Measurements from ENCODE around the gene ALKBH1.
A peak's percentile ranks its signal among the peaks of the same experiment; 100 is the strongest.
"Not testable (repeated sequence)": the region's sequence is repeated elsewhere in the genome, so short reads cannot be mapped to it uniquely, and the experiment has no call there.

Gene ALKBH1

DNA sequence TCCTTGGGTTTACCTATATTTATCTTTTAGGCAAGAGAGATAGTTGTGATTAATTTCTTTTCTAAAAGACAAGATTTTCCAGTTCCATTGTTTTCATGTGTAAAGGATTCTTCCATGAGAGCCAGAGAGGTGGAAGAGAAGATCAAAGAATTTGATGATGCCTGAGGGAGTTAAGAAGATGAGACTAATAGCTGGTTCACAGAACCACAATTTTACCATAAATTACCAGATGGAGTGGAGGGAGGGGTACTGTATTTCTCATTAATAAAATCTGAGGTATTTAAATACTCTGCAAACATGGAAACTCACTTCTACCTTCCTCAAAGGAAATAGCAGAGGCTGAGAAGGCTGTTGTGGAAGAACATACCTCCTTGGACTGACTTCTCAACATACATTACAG, 34.6 kb downstream of the ALKBH1 start:
- no peak for DNase-seq (ENCODE audit: low read depth)

DNA sequence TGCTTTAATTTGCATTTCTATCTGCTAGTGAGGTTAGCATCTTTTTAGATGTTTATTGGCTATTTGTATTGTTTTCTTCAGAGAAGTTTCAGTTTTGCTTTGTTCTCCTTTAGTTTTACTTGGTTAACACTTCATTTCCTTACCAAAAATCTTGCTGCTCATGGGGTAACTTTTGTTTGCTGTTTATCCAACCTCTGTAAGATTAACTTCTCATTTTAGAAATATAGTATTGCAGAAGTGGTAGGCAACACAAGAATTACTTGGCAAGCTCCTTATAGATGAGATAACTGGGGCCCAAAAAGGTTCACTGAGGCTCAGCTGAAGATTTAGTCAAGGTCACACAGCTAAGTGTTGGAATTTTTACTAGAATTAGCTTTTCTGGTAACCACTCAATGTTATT, 40.5 kb downstream of the ALKBH1 start:
- DNase-seq (ENCODE audit: low read depth): no peak

DNA sequence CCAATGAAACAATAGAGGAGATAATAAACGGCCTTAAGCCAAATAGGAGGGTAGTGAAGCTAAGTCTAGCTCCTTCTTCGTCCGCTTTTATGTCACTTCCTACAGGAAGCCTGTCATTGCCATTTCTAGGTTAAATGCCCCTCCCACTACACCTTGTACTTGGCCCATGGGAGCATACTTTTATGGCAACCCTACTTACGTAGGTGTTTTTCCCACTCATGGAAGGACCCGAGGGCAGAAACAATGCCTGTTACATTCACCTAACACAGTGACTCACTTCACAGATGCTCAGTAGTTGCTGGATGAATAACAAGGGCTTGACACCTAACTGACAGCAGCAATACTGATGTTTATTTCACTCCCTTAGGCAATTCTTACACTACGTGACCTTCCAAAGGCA, 44.5 kb downstream of the ALKBH1 start:
- DNase-seq (ENCODE audit: low read depth): peak; percentile 44

DNA sequence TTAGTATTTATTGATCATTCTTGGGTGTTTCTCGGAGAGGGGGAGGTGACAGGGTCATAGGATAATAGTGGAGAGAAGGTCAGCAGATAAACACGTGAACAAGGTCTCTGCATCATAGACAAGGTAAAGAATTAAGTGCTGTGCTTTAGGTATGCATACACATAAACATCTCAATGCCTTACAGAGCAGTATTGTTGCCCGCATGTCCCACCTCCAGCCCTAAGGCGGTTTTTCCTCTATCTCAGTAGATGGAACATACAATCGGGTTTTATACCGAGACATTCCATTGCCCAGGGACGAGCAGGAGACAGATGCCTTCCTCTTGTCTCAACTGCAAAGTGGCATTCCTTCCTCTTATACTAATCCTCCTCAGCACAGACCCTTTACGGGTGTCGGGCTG, 46.3 kb downstream of the ALKBH1 start:
- DNase-seq (ENCODE audit: low read depth): not testable (repeated sequence)

DNA sequence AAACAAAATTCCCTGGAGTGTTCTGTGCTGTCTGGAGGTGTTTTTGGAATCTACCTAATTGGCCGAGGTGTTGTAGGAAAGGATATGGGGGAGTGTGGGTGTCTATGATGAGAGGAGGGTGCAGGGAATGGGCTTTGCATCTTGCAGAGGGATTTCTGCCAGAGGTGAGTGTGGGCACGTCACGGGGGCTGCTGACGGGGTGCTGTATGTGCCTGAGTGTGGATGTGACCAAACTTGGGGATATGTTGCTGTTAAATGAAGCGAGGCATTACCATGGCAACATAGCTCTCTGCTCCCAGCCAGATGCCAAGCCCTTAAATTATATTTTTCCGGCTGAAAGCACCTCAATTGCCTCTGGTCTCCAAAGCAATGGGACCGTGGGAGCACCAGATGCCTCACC, 47.1 kb downstream of the ALKBH1 start:
- no peak for DNase-seq (ENCODE audit: low read depth)

DNA sequence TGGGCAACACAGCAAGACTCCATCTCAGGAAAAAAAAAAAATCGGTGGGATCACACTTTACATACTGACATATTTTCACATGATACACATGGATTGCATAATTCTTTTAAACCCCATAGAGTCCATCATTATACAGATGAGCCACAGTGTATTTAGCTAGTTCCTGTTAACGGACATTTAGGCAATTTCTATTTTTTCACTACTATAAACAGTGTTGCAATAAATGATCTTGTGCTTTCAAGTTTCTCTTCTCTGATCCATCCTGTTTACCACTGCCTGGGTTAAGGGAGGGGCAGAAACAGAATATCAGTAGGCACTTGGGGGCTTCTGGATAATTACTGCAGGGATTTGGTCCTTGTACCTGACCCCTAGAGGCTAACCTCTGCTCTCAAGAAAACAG, 48.0 kb downstream of the ALKBH1 start:
- DNase-seq (ENCODE audit: low read depth): no peak

DNA sequence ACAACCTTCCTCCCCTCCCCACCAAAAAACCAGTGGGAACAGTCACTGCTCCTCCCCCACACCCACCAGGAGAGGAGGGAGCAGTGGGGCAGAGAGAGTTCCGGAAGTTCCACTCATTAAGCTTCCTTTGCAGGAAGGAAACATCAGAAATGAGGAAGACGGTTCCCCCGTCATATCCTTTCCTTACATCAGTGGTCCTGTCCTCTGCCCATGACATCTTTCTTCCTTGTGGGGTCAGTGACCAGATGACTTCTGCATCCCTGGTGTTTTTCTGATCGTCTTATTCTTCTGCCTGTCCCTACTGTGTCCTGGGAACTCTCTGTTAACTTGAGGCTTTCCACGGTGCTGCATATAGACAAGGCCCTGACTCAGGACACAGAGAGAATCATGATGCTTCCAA, 50.5 kb downstream of the ALKBH1 start:
- DNase-seq (ENCODE audit: low read depth): no peak

DNA sequence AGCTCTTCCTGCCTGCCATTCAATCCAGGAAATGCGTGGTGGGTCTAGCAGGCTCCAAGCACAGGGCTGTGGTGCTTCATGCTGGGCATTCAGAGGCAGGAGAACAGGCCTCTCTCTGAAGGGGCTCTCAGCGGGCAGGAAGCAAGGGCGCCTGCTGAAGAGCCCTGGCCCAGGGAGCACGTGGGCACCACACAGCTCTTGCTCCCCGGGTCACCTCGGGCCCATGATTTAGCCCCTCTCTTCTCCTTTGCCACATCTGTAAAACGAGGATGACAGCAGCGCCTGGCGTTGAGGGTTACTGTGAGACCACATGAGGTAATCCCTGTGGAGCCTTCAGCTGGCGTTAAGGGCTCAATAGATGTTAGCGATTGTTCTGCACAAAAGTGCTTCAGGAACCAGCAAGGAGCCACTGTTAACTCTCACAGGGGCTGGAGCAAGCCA, 53.8 kb downstream of the ALKBH1 start:
- no peak for DNase-seq (ENCODE audit: low read depth)

DNA sequence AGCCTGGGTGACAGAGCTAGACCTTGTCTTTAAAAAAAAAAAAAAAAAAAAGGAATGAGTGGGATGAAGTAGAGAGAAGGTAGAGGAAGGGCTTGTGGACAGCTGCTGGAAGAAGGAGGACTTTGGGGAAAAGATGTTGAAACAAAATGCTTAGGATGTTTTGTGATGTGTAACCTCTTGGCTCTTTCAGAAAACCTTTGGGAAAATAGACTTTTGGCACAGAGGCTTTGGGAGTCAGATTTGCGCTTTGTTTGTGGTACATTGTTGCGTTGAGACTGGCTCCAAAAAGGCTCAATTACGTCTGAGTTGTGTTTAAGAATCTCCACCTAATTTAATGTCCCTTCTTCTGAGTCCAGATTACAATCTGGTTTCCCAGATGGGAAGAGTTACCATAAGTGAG, 58.5 kb downstream of the ALKBH1 start:
- DNase-seq (ENCODE audit: low read depth): peak; percentile 59

DNA sequence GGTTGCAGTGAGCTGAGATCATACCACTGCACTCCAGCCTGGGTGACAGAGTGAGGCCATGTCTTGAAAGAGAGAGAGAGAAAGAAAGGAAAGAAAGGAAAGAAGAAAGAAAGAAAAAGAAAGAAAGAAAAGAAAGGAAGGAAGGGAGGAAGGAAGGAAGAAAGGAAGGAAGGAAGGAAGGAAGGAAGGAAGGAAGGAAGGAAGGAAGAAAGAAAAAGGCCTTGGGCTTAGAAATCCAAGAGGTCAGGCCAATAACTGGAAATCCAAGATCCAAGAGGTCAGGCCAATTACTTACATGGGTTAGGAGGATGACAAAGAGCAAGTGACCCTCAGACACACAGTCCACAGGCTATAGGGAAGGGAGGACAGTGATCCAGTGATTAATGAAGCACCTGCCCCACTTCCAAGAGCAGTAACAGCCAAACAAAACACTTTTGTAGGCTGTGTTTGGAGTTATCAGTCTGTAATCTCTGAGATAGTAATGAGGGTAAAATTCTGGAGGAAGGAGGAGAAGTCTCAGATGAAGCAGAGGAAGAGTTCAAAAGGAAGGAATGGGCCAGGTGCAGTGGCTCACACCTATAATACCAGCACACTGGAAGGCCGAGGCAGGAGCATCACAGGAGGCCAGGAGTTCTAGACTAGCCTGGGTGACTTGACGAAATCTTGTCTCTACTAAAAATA, 59.2 kb downstream of the ALKBH1 start:
- DNase-seq (ENCODE audit: low read depth): no peak

DNA sequence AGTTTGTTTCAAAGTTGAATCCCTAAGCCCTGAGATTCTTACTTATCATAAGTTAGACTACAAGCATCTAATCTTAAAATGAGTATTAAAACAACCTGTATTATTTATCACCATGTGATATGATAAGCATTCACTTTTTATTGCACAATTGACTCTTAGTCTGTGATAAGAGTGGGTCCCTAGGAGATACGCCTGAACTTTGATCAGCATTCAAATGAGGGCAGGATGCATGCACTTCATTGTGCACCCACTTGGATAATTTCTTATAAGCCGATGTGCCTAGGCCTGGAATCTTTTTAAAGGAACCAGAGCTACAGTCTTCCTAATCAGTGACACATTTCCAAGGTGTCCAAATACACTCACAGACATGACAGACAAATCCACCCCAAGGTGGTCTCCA, 60.0 kb downstream of the ALKBH1 start:
- DNase-seq (ENCODE audit: low read depth): no peak

DNA sequence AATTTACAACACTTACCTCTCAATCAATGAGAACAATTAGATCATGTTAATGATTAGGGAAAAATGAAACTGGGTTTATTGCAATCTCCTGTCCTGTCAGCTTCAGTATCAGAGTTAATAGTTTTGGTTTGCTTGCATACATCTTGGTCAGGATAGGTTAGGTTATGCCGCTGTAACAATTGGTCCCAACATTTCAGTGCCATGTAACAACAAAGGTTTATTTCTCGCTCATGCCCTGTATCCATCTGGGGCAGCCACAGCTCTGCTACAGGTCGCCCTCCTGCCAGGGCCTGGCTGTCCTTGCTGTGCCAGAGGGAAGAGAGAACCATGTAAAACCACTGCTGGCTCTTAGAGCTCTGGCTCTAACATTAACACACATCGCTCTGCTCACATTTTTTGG, 60.9 kb downstream of the ALKBH1 start:
- no peak for DNase-seq (ENCODE audit: low read depth)

DNA sequence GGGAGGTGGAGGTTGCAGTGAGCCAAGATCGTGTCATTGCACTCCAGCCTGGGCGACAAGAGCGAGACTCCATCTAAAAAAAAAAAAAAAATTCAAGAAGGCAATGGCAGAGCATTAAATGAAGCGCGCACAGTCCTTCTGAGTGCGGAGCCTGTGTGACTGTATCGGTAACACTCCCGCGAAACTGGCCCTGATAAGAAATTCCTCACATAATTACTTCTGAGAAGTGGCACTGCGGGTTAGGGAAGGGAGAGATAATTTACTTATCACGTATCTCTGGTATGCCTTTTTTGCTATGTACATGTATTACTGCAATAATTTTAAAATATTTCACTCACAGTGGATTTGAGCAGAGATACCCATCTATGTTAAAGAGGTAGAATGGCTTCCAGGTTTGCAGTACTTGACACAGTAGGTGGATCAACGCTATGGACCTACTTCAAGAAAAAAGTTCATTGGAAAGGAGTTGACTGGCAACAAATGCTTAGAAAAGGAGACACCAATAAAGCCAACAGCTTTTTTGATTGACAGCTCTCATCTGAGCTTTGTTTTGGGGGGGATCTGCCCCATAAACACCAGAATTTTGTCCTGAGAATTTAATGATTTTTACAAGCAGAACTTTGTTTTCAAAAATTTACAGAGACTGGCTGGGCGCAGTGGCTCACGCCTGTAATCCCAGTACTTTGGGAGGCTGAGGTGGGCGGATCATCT, 62.1 kb downstream of the ALKBH1 start:
- DNase-seq (ENCODE audit: low read depth): no peak

DNA sequence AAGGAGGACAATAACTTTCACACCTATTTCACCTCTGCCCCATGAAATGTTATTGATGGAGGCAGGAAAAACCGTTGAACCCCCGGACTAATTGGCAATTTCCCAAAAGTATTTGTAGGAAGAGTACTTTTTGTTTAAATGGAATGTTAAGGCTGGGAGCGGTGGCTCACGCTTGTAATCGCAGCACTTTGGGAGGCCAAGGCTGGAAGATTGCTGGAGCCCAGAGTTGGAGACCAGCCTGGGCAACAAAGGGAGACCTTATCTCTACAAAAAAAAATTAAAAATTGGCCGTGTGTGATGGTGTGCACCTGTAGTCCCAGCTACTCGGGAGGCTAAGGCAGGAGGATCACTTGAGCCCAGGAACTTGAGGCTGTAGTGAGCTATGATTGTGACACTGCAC, 65.4 kb downstream of the ALKBH1 start:
- DNase-seq (ENCODE audit: low read depth): no peak

DNA sequence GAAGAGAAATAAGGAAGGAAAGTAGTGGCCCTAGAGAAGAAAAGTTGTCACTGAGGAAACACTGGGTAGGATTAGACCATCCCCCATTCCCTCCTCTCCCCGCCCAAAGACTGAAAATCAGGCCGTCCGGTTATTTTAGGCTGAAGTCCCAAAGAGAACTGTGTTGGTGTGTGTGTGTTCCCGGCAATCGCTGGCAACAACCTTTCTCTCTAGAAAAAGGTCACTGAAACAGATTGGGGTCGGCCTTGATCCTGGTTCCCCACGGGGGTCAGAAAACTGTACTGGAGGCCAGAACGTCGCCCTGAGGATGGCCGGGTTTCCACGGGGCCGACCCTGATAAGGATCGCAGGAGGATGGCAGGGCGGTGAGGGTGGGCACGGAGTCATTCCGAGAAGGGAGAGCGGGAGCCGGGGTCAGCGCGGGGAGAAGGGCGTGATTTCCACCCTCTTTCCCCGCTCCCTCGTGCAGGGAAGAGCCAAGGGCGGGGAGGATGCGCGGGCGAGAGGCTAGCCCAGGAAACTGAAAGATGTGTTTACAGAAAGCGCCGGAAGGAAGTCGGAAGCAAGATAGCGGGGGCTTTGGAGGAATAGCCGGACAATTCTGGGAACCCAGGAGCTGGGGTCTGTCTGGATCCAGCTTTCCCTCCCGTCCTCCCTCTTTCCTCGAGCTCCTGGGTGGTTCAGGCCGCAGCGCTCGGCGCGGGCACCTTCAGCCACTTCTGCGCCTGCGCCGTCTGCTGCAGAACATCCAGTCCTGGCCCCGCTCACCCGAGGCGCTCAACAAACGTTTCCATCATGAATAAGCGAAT, 66.1 kb downstream of the ALKBH1 start:
- peak; percentile 67 for DNase-seq (ENCODE audit: low read depth)

DNA sequence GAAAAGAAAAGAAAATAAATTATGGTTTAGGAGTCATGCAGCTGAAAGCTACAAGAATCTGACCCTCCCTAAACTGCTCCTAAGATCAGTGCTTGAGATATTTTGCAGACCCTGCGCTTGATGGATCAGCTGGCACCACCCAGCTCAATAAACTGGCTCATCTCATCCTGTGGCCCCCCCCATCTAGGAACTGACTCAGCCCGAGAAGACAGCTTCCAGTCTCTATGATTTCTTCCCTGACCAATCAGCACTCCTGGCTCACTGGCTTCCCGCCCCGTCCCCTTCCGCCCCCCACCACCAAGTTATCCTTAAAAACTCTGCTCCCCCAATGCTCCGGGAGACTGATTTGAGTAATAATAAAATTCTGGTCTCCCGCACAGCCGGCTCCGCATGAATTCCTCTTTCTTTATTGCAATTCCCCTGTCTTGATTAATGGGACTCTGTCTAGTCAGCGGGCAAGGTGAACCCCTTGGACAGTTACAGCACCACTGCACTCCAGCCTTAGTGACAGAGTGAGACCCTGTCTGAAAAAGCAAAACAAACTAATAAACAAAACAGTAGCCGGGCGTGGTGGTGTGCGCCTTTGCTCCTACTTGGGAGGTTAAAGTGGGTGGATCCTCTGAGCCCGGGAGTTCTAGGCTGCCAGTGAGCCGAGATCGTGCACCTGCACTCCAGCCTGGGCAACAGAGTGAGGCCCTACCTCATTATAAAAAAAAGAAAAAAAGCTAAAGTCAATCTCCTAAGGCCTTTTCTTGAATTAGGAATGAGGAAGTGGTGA, 66.9 kb downstream of the ALKBH1 start:
- peak; percentile 40 for DNase-seq (ENCODE audit: low read depth)

DNA sequence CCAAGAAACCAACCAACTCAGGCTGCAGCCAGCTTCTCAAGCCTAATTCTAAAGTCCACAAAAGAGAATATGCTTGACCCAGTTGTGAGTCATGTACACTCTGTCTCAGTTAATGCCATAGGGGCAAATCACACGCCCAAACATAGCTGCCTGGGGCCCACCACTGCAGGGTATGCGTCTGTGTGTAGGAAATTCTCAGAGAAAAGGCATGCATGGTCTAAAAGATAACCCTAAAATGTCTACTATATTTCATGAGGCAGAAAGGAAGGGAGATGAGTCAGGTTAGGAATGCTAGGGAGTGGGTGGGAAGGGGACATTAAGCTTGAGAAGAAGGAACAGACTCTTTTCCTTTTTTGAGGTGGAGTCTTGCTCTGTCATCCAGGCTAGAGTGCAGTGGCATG, 69.1 kb downstream of the ALKBH1 start:
- DNase-seq (ENCODE audit: low read depth): peak; percentile 97

DNA sequence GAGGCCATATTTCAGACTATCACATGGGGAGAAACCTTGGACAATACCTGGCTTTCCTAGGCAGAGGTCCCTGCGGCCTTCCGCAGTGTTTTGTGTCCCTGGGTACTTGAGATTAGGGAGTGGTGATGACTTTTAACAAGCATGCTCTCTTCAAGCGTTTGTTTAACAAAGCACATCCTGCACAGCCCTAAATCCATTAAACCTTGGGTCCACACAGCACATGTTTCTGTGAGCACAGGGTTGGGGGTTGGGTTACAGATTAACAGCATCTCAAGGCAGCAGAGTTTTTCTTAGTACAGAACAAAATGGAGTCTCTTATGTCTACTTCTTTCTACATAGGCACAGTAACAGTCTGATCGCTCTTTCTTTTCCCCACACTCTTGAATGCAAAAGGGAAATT, 72.0 kb downstream of the ALKBH1 start:
- DNase-seq (ENCODE audit: low read depth): not testable (repeated sequence)

DNA sequence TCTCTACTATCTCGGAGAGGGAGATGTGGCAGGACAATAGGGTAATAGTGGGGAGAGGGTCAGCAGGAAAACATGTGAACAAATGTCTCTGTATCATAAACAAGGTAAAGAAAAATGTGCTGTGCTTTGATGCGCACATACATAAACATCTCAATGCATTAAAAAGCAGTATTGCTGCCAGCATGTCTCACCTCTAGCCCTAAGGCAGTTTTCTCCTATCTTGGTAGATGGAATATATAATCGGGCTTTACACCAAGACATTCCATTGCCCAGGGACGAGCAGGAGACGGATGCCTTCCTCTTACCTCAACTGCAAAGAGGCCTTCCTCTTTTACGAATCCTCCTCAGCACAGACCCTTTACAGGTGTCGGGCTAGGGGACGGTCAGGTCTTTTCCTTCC, 72.4 kb downstream of the ALKBH1 start:
- DNase-seq (ENCODE audit: low read depth): not testable (repeated sequence)

DNA sequence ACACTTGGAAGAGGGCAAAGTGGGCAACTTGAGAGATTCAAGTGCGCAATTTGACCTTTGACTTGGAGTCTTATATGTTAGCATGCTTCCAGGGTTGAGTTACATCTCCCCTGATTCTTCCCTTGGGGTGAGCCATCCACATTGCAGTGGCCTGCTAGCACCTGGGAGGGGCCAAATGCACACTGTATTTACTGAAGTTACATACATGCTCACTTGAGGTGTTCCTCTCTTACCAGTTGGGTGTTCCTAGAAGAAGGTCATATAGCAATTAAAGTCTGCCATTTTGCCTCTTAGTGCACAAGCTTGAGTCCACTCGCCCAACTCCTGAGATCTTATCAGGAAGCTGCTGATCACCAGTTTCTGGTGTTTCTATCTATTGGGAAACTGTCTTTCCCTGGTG, 77.7 kb downstream of the ALKBH1 start:
- DNase-seq (ENCODE audit: low read depth): no peak

DNA sequence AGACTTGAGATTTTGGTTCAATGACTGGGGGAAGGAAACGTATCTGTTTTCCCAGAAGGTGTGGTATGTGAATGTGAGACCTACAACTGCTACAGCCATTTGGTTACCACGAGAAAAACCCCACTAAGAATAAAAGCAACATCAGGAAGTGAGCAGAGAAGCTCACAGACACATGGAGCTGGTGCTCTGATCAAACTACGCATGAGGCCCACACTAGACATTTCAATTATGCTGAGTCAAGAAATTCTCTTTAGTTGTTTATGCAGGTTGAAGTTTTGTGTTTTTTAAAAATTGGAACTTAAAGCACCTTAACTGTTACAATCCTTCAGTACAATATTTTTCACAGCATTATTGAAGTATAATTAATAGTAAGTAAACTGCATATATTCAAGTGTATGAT, 82.5 kb downstream of the ALKBH1 start:
- no peak for DNase-seq (ENCODE audit: low read depth)

DNA sequence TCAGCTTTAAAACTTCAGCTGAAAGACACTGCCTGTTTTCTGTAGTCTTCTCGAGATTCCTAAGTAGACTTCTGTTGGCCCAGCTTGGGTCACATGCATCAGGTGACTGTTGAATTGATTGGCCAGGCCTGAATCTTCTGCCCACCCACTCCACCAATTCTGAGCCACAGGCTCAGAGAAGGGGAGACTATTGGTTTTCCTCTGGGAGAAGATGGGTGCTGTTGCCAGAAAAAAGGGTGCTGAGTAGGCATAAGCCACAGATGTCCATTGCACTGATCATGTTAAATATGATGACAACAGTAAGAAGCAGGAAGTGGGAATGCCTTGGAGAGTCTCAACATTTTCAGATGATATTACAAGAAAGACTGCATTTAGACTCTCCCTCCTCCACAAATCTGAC, 84.6 kb downstream of the ALKBH1 start:
- no peak for DNase-seq (ENCODE audit: low read depth)

Measured in EH (cell line).